ENCODE data around the gene LRRC56.

The LRRC56 gene

DNA sequence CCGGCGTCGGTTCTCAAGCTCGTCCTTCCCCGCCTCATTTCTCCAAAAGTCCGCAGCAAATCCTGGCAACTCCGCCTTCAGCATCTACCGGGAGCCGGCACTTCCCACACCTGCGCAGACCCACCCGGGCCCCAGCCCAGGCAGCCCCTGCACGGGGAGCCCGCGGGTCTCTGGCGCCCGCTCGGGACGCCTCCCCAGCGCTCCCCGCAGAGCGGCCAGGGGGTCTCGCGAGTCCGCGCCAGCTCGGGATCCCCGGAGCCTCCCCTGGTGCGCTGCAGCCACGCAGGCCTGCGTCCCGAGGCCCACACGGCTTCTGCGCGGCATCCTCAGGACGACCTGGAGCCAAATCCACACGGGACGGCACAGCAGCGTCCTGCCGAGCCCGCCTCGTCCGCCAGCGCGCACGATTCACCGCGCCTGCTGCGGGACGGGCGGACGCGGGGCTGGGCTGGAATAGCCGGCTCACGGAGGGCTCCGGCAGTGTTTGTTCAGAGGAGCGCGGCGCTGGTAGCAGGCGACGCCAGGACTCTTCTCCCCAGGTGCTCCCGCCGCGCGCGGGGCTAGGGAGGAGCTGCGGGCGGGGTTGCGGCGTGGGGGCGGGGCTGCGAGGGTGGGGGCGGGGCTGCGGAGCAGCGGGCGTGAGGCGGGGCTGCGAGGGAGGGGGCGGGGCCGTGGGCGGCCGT lies 38.1 kb downstream of the LRRC56 start (continued):
- TF ChIP-seq, protein P1, sequence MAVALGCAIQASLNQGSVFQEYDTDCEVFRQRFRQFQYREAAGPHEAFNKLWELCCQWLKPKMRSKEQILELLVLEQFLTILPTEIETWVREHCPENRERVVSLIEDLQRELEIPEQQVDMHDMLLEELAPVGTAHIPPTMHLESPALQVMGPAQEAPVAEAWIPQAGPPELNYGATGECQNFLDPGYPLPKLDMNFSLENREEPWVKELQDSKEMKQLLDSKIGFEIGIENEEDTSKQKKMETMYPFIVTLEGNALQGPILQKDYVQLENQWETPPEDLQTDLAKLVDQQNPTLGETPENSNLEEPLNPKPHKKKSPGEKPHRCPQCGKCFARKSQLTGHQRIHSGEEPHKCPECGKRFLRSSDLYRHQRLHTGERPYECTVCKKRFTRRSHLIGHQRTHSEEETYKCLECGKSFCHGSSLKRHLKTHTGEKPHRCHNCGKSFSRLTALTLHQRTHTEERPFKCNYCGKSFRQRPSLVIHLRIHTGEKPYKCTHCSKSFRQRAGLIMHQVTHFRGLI (tag by site-specific recombination; IDR thresholded peaks at IDR 0.05), result no peak
- no peak for TF ChIP-seq ZNF350 (tag by site-specific recombination; IDR thresholded peaks at IDR 0.05)
- TF ChIP-seq, protein P2, sequence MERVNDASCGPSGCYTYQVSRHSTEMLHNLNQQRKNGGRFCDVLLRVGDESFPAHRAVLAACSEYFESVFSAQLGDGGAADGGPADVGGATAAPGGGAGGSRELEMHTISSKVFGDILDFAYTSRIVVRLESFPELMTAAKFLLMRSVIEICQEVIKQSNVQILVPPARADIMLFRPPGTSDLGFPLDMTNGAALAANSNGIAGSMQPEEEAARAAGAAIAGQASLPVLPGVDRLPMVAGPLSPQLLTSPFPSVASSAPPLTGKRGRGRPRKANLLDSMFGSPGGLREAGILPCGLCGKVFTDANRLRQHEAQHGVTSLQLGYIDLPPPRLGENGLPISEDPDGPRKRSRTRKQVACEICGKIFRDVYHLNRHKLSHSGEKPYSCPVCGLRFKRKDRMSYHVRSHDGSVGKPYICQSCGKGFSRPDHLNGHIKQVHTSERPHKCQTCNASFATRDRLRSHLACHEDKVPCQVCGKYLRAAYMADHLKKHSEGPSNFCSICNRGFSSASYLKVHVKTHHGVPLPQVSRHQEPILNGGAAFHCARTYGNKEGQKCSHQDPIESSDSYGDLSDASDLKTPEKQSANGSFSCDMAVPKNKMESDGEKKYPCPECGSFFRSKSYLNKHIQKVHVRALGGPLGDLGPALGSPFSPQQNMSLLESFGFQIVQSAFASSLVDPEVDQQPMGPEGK (tag by site-specific recombination; IDR thresholded peaks at IDR 0.05), result no peak
- TF ChIP-seq ZBTB20 (tag by site-specific recombination; IDR thresholded peaks at IDR 0.05), result peak; percentile 21; the same call in 1 of the 2 replicates
- TF ChIP-seq, protein P3, sequence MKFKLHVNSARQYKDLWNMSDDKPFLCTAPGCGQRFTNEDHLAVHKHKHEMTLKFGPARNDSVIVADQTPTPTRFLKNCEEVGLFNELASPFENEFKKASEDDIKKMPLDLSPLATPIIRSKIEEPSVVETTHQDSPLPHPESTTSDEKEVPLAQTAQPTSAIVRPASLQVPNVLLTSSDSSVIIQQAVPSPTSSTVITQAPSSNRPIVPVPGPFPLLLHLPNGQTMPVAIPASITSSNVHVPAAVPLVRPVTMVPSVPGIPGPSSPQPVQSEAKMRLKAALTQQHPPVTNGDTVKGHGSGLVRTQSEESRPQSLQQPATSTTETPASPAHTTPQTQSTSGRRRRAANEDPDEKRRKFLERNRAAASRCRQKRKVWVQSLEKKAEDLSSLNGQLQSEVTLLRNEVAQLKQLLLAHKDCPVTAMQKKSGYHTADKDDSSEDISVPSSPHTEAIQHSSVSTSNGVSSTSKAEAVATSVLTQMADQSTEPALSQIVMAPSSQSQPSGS (tag by site-specific recombination; IDR thresholded peaks at IDR 0.05; ENCODE audit: low read depth), result no peak
- no peak for TF ChIP-seq ZNF10 (tag by site-specific recombination; IDR thresholded peaks at IDR 0.05)
- no peak for TF ChIP-seq SCRT2 (tag by site-specific recombination; IDR thresholded peaks at IDR 0.05)
- TF ChIP-seq, protein P4, sequence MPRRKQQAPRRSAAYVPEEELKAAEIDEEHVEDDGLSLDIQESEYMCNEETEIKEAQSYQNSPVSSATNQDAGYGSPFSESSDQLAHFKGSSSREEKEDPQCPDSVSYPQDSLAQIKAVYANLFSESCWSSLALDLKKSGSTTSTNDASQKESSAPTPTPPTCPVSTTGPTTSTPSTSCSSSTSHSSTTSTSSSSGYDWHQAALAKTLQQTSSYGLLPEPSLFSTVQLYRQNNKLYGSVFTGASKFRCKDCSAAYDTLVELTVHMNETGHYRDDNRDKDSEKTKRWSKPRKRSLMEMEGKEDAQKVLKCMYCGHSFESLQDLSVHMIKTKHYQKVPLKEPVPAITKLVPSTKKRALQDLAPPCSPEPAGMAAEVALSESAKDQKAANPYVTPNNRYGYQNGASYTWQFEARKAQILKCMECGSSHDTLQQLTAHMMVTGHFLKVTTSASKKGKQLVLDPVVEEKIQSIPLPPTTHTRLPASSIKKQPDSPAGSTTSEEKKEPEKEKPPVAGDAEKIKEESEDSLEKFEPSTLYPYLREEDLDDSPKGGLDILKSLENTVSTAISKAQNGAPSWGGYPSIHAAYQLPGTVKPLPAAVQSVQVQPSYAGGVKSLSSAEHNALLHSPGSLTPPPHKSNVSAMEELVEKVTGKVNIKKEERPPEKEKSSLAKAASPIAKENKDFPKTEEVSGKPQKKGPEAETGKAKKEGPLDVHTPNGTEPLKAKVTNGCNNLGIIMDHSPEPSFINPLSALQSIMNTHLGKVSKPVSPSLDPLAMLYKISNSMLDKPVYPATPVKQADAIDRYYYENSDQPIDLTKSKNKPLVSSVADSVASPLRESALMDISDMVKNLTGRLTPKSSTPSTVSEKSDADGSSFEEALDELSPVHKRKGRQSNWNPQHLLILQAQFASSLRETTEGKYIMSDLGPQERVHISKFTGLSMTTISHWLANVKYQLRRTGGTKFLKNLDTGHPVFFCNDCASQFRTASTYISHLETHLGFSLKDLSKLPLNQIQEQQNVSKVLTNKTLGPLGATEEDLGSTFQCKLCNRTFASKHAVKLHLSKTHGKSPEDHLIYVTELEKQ (tag by site-specific recombination; IDR thresholded peaks at IDR 0.05; ENCODE audit: borderline replicate concordance), result no peak
- no peak for TF ChIP-seq ZNF266 (tag by site-specific recombination; IDR thresholded peaks at IDR 0.05; ENCODE audit: low read depth)
- no peak for TF ChIP-seq ZNF354C (tag by site-specific recombination; IDR thresholded peaks at IDR 0.05; ENCODE audit: borderline replicate concordance, low read depth)
- TF ChIP-seq ZNF274 (IDR thresholded peaks at IDR 0.05; ENCODE audit: low read length), result no peak
- no peak for TF ChIP-seq ZNF274 (tag by site-specific recombination; IDR thresholded peaks at IDR 0.05; ENCODE audit: borderline replicate concordance)
- TF ChIP-seq, protein P5, sequence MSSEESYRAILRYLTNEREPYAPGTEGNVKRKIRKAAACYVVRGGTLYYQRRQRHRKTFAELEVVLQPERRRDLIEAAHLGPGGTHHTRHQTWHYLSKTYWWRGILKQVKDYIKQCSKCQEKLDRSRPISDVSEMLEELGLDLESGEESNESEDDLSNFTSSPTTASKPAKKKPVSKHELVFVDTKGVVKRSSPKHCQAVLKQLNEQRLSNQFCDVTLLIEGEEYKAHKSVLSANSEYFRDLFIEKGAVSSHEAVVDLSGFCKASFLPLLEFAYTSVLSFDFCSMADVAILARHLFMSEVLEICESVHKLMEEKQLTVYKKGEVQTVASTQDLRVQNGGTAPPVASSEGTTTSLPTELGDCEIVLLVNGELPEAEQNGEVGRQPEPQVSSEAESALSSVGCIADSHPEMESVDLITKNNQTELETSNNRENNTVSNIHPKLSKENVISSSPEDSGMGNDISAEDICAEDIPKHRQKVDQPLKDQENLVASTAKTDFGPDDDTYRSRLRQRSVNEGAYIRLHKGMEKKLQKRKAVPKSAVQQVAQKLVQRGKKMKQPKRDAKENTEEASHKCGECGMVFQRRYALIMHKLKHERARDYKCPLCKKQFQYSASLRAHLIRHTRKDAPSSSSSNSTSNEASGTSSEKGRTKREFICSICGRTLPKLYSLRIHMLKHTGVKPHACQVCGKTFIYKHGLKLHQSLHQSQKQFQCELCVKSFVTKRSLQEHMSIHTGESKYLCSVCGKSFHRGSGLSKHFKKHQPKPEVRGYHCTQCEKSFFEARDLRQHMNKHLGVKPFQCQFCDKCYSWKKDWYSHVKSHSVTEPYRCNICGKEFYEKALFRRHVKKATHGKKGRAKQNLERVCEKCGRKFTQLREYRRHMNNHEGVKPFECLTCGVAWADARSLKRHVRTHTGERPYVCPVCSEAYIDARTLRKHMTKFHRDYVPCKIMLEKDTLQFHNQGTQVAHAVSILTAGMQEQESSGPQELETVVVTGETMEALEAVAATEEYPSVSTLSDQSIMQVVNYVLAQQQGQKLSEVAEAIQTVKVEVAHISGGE (tag by site-specific recombination; conservative IDR thresholded peaks at IDR 0.05; ENCODE audit: low read depth), result no peak
- TF ChIP-seq ZBTB21 (tag by site-specific recombination; IDR thresholded peaks at IDR 0.05), result no peak
- peak; percentile 67; the same call in 1 of the 2 replicates for TF ChIP-seq ZNF600 (tag by site-specific recombination; IDR thresholded peaks at IDR 0.05)
- no peak for TF ChIP-seq ZNF404 (tag by site-specific recombination; IDR thresholded peaks at IDR 0.05)
- TF ChIP-seq YY1 (tag by site-specific recombination; IDR thresholded peaks at IDR 0.05), result no peak
- no peak for TF ChIP-seq ZNF76 (tag by site-specific recombination; IDR thresholded peaks at IDR 0.05; ENCODE audit: borderline replicate concordance, low read depth)
- TF ChIP-seq ZNF433 (tag by site-specific recombination; IDR thresholded peaks at IDR 0.05; ENCODE audit: low read depth), result no peak
- no peak for TF ChIP-seq ZNF596 (tag by site-specific recombination; IDR thresholded peaks at IDR 0.05)
- TF ChIP-seq, protein P6, sequence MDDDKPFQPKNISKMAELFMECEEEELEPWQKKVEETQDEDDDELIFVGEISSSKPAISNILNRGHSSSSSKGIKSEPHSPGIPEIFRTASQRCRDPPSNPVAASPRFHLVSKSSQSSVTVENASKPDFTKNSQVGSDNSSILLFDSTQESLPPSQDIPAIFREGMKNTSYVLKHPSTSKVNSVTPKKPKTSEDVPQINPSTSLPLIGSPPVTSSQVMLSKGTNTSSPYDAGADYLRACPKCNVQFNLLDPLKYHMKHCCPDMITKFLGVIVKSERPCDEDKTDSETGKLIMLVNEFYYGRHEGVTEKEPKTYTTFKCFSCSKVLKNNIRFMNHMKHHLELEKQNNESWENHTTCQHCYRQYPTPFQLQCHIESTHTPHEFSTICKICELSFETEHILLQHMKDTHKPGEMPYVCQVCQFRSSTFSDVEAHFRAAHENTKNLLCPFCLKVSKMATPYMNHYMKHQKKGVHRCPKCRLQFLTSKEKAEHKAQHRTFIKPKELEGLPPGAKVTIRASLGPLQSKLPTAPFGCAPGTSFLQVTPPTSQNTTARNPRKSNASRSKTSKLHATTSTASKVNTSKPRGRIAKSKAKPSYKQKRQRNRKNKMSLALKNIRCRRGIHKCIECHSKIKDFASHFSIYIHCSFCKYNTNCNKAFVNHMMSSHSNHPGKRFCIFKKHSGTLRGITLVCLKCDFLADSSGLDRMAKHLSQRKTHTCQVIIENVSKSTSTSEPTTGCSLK (tag by site-specific recombination; IDR thresholded peaks at IDR 0.05), result no peak
- no peak for TF ChIP-seq ZNF530 (tag by site-specific recombination; IDR thresholded peaks at IDR 0.05; ENCODE audit: low read depth)
- no peak for TF ChIP-seq ZNF776 (tag by site-specific recombination; IDR thresholded peaks at IDR 0.05; ENCODE audit: borderline replicate concordance)
- TF ChIP-seq KLF1 (tag by site-specific recombination; IDR thresholded peaks at IDR 0.05), result no peak
- no peak for TF ChIP-seq ZNF660 (tag by site-specific recombination; IDR thresholded peaks at IDR 0.05)
- no peak for TF ChIP-seq ZNF48 (tag by site-specific recombination; IDR thresholded peaks at IDR 0.05)

Data from HEK293 (cell line).